Umbilical cord (tissue), 2 donors: ENCODE results near the gene TMC3. TPM values are rescaled to one million over a fixed set of nuclear protein-coding genes. Genes with fewer than 3 reads are reported as not detected.
"Not testable (repeated sequence)": the region's sequence is repeated elsewhere in the genome, so short reads cannot be mapped to it uniquely, and the experiment has no call there.

ENCODE experiments used
- DNase-seq: peaks from one replicate; pipeline ENCODE4 v3.0.0-alpha.2; 2015; ENCODE audit warnings: low spot score
- total RNA-seq: library from RNA; depleted of rRNA; stranded (reverse); fragments of >200 nt; gene quantifications from one replicate; pipeline ENCODE4 v1.2.3, GENCODE V29; 2014; ENCODE audit warnings: low replicate concordance; ENCODE audit not compliant: insufficient read depth

TMC3 gene
- total RNA-seq, 1 donor from 2014 or later: 0.48 TPM

- no peak for DNase-seq
Measured at GRCh38 chr15:81384891-81385720, 11.1 kb upstream of the TMC3 start.

GRCh38 chr15:81381720-81382119 is 7.7 kb upstream of the TMC3 start:
- no peak for DNase-seq

- no peak for DNase-seq
Measured at GRCh38 chr15:81380668-81381067, 6.7 kb upstream of the TMC3 start.

- no peak for DNase-seq
Measured at GRCh38 chr15:81380203-81380602, 6.2 kb upstream of the TMC3 start.

- DNase-seq: peak; percentile 9
Measured at GRCh38 chr15:81379269-81379668, 5.3 kb upstream of the TMC3 start.

- no peak for DNase-seq
Measured at GRCh38 chr15:81378443-81378842, 4.4 kb upstream of the TMC3 start.

- no peak for DNase-seq
Measured at GRCh38 chr15:81377871-81378270, 3.9 kb upstream of the TMC3 start.

GRCh38 chr15:81376231-81376630 is 2.2 kb upstream of the TMC3 start:
- DNase-seq: no peak

- no peak for DNase-seq
Measured at GRCh38 chr15:81375461-81375860, 1.4 kb upstream of the TMC3 start.

- no peak for DNase-seq
Measured at GRCh38 chr15:81373176-81373575, 837 bp downstream of the TMC3 start.

- DNase-seq: no peak
Measured at GRCh38 chr15:81372575-81372974, 1.4 kb downstream of the TMC3 start.

GRCh38 chr15:81363718-81364500 is 10.1 kb downstream of the TMC3 start:
- DNase-seq: no peak

GRCh38 chr15:81363276-81363675 is 10.7 kb downstream of the TMC3 start:
- no peak for DNase-seq

- DNase-seq: no peak
Measured at GRCh38 chr15:81362790-81363189, 11.2 kb downstream of the TMC3 start.

- DNase-seq: no peak
Measured at GRCh38 chr15:81361891-81362290, 12.1 kb downstream of the TMC3 start.

- DNase-seq: no peak
Measured at GRCh38 chr15:81360491-81360890, 13.5 kb downstream of the TMC3 start.

GRCh38 chr15:81358248-81358647 is 15.8 kb downstream of the TMC3 start:
- no peak for DNase-seq

- DNase-seq: no peak
Measured at GRCh38 chr15:81357180-81357686, 16.8 kb downstream of the TMC3 start.

GRCh38 chr15:81356252-81356651 is 17.8 kb downstream of the TMC3 start:
- no peak for DNase-seq

- DNase-seq: no peak
Measured at GRCh38 chr15:81351651-81352050, 22.4 kb downstream of the TMC3 start.

- no peak for DNase-seq
Measured at GRCh38 chr15:81349271-81349670, 24.7 kb downstream of the TMC3 start.

GRCh38 chr15:81348691-81349090 is 25.3 kb downstream of the TMC3 start:
- DNase-seq: not testable (repeated sequence)

GRCh38 chr15:81347910-81348309 is 26.1 kb downstream of the TMC3 start:
- DNase-seq: no peak
